Fibroblast of mammary gland (primary cell): Measurements from ENCODE around the gene WBP4.
A peak's percentile ranks its signal among the peaks of the same experiment; 100 is the strongest.

Experiments used
- DNase-seq: peaks from one replicate; pipeline ENCODE4 v3.0.0-alpha.2; 2010; ENCODE audit warnings: low read depth
- H3K4me3 ChIP-seq: 2 replicates; pipeline ENCODE4 v1.5.1; 2011; ENCODE audit warnings: low read depth, mild to moderate bottlenecking, low read length, moderate library complexity; ENCODE audit not compliant: control insufficient read depth
- TF ChIP-seq, protein P1 (sequence below): conservative IDR thresholded peaks from 2 replicates; pipeline ENCODE4 v1.5.1; 2011; ENCODE audit warnings: low read depth, low read length, inconsistent platforms; ENCODE audit not compliant: control insufficient read depth, insufficient read depth

The WBP4 gene

DNA sequence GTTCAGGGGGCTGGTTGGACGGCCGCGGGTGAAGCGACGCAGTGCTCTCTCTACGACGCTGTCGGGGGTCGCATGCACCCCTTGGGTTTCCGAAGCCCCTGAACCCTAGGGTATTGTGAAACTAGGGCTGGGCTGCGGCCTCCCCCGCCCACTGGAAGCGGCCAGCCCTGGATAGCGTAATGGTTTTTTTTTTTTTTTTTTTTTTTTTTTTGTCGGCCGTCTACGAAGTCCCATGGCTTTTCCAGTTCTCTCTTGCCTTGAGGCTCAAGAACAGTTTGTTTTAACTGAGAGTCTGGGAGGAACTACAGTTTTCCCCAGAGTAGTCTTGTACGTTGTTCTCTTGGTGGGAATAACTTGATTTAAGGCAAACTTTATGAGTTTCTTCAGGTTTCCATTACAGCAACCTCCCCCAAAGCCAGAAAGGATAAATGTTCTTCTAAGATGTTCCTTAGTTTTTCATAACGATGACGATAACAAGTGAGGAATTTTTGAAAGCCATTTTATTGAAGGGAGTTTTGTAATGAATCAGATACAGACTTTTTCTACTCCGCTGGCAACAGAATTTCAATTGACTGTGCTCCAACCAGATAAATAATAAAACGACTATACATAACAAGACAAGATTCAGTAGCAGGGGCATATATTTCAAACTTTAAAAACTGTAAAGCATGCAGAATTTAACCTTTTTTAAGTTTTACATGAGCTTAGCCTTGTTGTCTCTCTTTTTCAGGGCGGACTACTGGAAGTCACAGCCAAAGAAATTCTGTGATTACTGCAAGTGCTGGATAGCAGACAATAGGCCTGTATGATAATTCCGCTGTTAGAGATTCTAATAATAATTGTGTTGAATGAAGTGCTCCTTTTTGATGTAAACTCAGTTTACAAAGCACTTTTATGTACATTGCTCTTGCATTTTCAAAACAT, 867 bp downstream of the WBP4 start:
- DNase-seq = peak; percentile 71
- TF ChIP-seq, protein P1, sequence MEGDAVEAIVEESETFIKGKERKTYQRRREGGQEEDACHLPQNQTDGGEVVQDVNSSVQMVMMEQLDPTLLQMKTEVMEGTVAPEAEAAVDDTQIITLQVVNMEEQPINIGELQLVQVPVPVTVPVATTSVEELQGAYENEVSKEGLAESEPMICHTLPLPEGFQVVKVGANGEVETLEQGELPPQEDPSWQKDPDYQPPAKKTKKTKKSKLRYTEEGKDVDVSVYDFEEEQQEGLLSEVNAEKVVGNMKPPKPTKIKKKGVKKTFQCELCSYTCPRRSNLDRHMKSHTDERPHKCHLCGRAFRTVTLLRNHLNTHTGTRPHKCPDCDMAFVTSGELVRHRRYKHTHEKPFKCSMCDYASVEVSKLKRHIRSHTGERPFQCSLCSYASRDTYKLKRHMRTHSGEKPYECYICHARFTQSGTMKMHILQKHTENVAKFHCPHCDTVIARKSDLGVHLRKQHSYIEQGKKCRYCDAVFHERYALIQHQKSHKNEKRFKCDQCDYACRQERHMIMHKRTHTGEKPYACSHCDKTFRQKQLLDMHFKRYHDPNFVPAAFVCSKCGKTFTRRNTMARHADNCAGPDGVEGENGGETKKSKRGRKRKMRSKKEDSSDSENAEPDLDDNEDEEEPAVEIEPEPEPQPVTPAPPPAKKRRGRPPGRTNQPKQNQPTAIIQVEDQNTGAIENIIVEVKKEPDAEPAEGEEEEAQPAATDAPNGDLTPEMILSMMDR = no peak
- H3K4me3 ChIP-seq = peak overlapping the region; percentile 88

DNA sequence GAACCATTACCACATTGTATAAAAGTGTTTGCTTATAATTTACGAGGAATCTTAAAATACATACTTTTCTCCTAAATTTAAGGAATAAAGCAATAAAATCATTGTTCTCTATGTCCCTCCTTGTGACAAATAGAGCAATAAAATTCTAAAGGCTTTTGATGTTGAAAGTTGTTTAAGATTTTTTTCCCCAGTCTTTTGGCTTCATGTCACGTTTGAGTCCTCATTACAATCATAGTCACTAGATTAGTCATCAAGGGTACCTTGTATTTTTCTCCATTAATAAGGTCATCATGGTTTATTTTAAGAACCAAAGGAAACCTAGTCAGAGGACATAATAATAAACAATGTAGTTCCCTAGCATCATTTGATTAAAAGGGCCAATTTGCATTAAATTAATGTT, 3.2 kb downstream of the WBP4 start:
- no peak overlapping the region for H3K4me3 ChIP-seq
- TF ChIP-seq, protein P1 = no peak
- peak; percentile 74 for DNase-seq

DNA sequence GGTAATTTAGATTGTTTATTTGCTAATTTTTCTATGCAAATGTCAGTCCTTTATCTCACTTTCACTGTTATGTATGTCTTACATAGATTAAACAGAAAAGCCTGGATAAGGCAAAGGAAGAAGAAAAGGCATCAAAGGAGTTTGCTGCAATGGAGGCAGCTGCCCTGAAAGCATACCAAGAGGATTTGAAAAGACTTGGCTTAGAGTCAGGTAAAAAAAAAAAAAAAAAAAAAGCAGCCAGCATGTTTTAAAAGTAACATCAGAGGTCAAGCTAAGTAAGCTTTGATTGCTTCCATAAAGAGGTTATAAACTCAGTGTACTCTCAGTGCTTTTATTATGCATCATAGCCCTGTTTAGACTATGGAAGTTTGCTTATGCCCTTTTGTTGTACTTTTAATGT, 3.8 kb downstream of the WBP4 start:
- H3K4me3 ChIP-seq = no peak overlapping the region
- peak; percentile 82 for DNase-seq

DNA sequence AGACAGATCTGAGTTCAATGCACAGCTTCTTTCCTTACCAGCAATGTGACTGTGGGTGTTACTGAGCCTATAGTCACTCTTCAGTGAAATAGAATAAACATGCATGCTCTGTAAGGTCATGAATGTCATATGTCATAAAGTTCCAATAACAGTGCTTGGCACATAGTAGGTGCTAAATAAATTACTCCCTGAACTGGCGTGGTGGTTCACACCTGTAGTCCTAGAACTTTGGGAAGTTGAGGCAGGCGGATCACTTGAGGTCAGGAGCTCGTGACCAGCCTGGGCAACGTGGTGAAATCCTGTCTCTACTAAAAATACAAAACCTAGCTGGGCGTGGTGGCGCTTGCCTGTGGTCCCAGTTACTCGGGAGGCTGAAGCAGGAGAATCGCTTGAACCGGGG, 13.2 kb downstream of the WBP4 start:
- TF ChIP-seq, protein P1 = no peak
- no peak for DNase-seq
- H3K4me3 ChIP-seq = no peak overlapping the region

More for the DNA sequence above, 3.8 kb downstream of the WBP4 start:
- TF ChIP-seq, protein P1 = no peak

DNA sequence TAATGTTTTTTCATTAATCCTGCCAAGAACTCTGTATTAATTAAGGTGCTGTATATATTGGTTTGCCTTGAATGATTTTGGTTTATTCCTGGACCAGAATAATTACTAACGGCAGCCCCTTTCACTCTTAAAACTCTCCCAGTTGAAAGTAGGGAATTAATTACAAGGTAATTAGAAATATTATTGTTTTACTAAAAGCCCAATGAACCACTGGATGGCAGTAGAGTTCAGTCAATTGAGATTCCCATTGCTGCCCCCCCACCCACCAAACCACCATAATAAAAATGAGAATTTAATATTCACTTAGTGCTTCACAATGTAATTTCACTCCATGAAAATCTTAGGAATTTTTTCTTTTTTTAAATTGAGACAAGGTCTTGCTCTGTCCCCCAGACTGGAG, 13.7 kb downstream of the WBP4 start:
- no peak overlapping the region for H3K4me3 ChIP-seq
- DNase-seq = peak; percentile 56
- TF ChIP-seq, protein P1 = peak; percentile 50

DNA sequence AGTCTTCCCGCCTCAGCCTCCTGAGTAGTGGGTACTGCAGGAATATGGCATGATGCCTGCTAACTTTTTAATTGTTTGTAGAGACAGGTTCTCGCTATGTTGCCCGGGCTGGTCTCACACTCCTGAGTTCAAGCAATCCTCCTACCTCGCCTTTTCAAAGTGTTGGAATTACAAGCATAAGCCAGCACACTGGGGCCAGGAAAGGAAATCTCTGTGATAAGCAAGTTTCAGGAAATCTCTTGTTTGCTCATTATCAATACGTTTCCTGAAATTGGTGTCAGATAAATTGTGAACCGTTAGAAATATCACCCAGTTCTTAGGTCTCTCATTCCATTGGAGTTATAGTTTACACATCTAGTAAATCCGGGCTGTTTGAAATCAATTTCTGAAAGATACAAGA, 14.2 kb downstream of the WBP4 start:
- TF ChIP-seq, protein P1 = no peak
- H3K4me3 ChIP-seq = no peak overlapping the region
- DNase-seq = no peak
